Measurements from ENCODE around the gene ATRAID.
"Not testable (repeated sequence)": the region's sequence is repeated elsewhere in the genome, so short reads cannot be mapped to it uniquely, and the experiment has no call there.

Gene ATRAID, protein sequence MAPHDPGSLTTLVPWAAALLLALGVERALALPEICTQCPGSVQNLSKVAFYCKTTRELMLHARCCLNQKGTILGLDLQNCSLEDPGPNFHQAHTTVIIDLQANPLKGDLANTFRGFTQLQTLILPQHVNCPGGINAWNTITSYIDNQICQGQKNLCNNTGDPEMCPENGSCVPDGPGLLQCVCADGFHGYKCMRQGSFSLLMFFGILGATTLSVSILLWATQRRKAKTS

DNA sequence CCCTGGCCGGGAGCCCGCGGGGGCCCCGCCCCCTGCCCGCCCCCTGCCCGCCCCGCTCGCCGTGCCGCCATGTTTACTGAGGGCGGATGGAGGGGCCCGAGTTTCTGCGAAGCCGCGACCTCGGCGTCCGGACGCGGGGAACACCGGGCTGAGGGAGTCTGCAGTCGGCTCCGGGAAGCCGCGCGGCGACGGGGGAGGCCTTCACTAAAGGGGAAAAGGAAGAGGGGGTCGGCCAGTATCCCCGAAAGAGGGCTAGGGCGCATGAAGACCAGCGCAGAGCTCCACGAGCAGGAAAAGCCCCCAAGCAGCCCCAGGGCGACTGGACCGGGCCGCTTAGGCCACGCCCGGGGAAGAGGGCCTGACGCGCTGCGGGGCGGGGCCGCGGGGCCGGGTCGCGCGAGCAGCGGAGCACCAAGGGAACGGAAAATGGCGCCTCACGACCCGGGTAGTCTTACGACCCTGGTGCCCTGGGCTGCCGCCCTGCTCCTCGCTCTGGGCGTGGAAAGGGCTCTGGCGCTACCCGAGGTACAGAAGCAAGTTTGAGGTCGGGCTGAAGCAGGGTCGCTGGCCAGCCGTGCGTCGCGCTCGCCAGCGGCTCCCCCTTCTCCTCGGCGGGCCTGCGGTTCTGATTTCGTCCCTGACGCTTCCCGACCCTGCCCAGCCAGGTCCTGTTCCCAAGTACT lies at the start of gene ATRAID, which contains the start of gene SLC5A6:
TSS of gene ATRAID (plus strand) at position 99 of the 683 bp plus-strand sequence. CDS start at position 427, 328 bp downstream.
TSS of gene SLC5A6 (minus strand) at position 326 of the 683 bp plus-strand sequence. CDS start 4,618 bp downstream, outside the sequence.
- peak; percentile 83 to 95 for DNase-seq

DNA sequence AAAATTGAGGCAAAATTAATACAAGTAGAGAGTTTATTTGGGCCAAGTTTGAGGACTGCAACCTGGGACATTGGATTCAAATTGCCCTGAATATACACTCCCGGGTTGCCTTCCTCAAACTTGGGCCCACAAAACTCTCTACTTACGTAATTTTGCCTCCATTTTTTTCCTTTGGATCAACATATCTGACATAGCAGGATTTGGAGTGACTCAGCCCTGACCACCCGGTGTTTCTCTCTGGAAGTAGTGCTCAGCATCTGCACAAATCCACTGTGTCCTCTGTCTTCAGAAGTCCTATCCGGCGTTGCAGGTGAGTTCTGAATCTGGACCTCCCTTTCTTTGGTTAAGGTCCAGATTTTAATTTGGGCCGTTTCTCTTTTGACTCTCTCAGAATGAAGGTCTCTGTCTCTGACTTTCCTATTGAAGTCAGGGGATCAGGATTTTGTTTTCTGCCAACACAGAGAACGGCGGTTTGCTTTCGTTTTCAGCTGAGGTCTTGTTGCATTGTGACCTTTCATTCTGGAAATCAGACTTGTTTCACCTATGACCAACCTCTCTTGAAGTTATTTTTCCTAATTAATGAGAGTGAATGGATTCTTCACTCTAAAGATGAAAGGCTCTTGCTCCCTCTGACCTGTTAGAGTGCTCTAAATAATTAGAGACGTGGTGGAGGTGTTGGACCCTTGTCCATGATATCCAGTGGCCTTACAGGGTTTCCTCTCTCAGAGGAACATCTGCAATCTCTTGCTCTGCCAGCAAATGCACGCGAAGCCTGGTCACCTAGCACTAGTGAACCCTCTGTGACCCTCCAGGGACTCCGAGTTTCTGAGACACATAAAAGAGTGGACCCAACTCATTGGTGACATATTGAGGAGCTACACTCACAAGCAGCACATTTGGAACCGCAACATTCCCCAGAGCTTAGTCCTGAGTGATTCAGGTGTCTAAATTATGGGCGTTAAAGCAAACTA lies 49.4 kb upstream of the ATRAID start:
- no peak for DNase-seq

DNA sequence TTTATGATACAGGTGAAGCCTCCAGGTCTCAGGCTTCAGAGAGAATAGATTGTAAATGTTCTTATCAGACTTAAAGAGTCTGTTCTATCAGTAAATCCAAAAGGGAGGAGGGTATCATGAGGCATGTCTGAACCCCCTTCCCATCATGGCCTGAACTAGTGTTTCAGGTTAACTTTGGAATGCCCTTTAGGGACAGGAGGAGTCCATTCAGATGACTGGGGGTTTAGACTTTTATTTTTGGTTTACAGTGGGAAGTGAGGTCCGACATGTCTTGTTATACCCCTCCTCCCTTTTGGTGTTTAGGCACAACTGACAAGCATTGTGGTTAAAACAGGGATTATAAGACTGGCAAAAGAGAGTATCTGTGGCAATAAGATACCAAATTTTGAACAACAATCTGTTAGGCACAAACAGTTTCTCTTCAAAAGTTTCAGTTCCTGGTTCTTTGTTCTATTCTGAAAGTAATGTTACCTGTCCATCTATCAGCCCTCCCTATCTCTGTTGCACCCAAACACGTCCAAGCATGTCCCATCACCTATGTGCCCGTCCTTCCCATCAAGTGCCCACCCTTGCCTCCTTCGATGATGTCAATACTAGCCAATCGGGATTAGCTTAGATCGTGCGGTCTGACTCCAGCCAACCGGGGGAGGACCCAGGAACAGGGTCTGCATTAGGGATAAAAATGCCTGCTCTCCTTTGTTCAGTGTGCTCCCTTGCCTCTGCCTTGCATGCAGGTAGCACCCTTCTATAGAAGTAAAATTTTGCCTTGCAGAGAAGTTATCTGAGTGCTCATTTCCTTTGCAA lies 46.7 kb upstream of the ATRAID start:
- no peak for DNase-seq

DNA sequence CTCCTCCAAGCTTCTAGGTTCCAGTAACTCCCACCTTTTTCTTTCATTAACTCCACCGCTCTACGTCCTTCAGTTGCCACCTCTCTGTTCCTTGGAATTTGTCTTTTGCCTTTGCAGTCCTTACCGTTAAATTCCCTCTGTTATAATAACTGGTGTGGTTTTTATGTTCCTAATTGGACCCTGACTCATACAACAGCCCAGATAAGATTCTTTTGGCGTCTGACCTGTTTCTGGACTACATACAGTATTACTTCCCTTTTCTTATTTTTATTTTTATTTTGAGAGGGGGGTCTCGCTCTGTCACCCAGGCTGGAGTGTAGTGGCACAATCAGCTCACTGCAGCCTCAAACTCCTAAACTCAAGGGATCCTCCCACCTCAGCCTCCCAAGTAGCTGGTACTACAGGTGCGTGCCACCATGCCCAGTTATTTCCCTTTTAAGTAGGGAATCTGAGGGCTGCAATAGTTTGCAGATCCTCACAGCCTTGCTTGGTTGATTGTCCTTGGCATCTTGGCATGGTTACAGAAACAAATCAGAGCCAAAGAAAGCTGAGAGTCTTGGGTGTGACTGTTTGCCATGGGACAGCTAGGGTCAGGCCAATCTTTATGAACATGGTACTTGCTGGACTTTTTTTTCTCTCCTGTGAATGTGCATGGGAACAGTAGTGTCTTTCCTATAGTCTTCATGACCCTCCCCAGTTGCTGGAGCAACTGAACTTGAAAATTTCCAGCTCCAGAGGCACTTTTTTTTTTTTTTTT lies 41.1 kb upstream of the ATRAID start:
- DNase-seq = no peak

DNA sequence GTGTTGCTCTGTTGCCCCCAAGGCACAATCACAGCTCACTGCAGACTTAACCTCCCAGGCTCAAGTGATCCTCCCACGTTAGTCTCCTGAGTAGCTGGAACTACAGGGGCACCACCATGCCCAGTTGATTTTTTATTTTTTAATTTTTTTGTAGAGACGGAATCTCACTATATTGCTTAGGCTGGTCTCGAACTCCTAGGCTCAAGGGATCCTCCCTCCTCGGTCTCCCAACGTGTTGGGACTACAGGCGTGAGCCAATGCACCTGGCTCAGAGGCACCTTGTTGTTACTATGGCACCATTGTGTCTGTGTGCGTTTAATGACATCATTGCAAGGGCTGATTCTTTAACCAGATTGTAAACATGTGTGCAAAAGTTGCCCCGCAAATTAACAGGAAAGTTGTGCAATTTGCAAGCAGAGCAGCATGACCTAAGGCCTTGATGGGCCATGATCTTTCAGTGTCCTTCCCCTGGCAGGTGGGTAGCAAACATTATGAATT lies 40.4 kb upstream of the ATRAID start:
- DNase-seq = no peak

DNA sequence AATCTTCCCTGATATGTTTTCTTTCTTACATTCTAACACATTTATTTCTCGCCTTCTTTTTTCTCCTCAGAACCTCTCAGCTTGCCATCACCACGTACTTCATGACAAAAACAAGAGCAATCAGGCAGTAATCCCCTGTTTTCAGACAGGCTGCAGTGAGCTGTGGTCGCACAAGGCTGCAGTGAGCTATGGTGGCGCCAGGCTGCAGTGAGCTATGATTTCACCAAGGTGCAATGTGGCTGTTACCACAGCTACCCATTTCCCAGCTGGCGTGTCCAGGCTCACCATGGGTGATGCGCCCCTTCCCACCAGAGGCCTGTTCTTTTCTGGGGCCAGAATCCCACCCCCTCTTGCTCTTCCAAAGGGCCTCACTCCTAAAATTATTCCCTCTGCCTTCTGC lies 37.2 kb upstream of the ATRAID start:
- DNase-seq = no peak

DNA sequence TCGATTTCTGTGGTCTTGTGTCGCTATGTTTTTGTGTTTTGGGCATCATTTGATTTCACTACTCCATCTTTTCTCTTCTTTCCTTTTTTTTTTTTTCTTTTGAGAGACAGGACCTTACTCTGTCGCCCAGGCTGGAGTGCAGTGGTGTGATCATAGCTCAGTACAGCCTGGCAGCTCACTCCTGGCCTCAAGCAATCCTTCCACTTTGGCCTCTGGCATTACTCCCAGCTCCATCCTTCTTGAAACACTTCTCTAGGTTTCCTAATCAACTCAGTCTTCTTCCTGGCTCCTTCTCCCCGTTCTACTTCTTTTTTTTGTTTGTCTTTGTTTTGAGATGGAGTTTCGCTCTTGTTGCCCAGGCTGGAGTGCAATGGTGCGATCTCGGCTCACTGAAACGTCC lies 36.5 kb upstream of the ATRAID start:
- no peak for DNase-seq

DNA sequence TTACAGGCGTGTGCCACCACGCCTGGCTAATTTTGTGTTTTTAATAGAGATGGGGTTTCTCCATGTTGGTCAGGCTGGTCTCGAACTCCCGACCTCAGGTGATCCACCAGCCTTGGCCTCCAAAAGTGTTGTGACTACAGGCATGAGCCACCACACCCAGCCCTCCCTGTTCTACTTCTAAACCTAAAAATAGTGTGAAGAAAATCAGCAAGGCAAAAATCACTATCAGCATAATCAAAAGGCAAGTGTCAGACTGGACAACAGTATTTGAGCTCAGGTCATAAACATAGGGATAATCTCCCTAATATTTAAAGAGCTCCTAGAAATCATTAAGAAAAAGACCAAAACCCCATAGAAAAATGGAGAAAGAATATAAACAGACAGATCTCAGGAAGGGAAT lies 36.1 kb upstream of the ATRAID start:
- not testable (repeated sequence) for DNase-seq

DNA sequence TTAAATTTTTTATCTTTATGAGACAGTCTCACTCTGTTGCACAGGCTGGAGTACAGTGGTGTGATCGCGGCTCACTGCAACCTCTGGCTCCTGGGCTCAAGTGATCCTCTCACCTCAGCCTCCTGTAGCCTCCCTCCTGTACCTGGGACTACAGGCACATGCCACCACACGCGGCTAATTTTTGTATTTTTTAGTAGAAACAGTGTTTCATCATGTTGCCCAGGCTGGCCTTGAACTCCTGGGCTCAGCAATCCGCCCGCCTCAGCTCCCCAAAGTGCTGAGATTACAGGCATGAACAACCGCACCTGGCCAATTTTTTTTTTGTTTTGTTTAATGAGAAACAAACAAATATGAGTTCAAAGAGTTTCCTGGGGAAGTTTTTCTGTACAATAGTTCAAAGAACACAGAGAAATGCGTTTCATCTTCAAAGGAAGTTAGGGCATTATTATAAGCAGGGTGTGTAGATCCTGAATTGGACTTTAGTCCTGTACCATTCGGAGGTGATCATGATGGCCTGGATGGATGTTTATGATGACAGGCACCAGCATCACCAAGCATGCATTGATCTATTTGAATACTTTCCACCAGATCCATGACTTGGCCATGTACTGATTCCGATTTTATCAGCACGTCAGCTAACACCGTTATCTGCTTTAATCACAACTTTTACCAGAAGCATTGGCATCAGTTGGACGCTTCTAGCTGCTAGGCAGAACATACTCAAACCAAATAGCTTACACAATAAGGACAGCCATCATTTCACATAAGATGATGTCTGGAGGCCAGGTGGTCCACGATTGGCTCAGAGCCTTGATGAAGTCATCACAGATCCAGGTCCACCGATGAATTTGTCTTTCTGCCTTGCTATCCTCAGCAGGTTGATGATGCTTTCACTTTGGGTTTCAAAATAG lies 34.1 kb upstream of the ATRAID start:
- DNase-seq = no peak

DNA sequence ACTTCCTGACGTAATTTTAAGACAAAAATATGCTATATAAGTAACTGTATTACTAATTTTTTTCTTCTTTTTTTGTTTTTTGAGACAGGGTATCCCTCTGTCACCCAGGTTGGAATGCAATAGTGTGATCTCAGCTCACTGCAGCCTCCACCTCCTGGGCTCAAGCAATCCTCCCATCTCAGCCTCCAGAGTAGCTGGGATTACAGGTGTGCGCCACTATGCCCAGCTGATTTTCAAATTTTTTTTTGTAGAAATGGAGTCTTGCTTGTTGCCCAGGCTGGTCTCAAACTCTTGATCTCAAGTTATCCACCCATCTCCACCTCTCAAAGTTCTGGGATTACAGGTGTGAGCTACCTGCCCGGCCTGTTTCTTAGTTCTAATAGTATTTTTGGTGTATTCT lies 33.4 kb upstream of the ATRAID start:
- no peak for DNase-seq

DNA sequence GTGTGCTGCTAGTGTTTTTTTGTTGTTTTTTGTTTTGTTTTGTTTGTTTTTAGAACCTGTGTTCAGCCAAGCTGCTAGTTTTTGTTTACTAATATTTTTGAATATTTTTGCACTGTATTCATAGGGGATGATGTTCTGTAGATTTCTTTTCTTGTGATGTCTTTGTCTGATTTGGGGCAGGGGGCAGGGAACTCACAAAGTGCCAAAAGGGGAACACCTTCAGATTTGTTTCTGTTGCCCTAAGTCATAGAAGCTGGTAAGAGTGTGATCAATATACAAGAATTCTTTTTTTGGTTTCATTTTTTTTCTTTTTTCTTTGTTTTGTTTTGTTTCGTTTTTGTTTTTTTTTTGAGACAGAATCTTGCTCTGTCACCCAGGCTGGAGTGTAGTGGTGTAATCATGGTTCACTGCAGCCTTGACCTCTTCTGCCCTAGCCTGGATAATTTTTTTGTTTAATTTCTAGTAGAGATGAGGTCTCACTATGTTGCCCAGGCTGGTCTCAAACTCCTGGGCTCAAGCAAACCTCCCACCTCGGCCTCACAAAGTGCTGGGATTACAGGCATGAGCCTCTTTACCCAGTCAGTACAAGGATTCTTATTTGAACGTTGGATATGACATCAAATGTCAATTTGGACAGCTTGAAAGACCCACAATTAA lies 32.4 kb upstream of the ATRAID start:
- no peak for DNase-seq

DNA sequence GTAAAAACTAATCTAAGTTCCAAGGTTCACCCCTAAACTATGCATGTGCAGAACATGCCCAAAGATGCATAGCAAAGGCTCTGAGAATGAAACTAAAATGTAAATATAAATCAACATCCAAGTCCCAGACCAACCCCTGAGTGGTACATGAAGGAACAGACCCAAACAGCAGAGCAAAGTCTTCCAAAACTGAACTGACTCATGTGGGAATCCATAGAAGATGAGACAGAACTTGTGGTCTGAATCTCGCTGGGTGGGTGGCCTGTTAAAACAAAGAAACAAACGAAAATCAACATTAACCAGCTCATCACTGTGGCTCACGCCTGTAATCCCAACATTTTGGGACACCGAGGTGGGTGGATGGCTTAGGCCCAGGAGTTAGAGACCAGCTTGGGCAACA lies 29.5 kb upstream of the ATRAID start:
- no peak for DNase-seq

DNA sequence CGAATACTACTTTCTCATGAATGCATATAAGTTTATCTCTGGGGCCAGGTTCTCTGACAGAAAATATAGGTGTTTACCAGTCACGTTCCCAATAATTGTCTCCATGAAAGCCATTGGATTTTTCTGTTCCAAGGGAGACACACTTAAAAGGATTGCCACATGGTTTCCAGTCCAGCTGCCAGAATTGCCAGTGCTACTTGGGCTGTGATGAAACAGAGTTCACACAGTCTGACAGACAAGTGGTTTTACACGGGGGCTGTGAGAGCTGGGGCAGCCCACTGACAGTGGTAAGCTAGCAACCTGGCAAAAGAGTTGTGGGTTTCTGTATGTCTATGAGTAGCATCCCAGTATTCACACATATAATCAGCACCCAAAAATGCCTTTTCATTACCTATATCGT lies 27.7 kb upstream of the ATRAID start:
- DNase-seq = no peak

DNA sequence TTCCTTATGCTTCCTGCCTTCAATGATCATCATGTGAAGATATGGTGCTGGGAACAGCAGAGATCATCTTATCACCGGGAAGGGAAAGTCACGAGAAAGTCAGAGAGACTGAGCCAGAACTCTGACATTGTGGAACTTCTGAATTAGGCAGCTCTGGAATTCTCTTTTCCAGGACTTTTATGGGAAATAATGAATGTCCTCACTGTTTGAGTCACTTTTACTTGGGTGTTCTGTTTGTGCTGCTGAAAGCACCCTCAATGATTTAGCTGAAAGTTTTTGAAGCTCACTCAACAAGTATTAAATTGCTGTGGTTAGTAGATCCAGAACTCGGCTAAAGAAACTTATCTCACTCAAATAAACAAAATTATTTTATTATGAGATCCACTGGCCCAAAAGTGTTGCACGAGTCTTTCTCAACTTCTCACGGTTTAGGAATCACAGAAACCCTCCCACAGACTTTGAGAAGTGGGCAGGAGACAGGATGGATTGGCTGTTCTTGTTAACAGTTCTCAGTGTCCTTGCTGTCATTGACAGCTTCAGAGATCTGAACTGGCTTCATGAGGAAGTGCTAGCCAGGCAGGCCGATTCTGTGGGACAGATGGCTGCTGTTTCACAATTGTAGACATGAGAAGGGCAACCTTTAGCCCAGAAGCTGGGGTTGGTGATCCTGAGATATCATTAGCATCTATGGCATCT lies 26.4 kb upstream of the ATRAID start:
- DNase-seq = no peak

DNA sequence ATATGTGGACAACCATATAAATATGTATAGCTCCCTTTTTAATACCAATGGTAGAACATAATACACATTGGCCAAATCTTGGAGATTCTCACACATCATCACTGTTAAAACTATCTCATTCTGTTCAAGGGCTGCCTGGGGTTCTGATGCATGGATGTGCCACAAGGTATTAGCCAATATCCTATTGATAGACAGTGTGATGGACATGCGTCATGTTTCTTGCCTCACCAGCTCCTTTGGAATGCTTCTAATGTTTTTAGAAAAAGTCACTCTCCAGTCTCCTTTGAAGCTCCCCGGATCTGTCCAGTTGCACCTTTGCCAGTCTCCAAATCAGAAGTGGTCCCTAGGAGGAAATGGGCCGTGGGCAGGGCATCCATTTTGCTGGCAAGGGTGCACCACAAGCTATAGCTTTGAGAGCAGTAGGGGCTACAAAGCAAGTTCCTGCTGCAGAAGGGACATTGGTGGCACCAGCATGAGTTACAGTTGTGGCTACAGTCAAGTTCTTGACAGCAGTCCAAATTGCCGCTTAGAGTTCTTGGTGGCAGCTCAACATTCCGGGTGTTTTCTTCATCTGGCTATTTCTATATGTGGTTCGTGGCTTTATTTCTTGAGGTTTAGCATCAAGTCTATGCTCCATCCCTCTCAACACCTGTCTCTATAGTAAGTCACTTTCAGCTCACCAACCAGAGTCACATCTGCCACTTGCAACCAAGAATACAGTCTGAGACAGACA lies 25.1 kb upstream of the ATRAID start:
- no peak for DNase-seq

DNA sequence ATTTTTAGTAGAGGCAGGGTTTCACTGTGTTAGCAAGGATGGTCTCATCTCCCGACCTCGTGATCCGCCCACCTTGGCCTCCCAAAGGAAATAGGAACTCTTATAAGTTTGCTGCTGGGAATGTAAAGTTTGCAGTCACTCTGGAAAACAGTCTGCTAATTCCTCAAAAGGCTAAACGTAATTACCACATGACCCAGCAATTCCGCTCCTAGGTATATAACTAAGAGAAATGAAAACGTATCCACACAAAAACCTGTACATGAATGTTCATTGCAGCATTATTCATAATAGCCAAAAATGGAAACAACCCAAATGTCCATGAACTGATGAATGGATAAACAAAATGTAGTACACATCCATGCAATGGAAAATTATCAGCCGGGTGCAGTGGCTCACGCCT lies 21.9 kb upstream of the ATRAID start:
- no peak for DNase-seq

DNA sequence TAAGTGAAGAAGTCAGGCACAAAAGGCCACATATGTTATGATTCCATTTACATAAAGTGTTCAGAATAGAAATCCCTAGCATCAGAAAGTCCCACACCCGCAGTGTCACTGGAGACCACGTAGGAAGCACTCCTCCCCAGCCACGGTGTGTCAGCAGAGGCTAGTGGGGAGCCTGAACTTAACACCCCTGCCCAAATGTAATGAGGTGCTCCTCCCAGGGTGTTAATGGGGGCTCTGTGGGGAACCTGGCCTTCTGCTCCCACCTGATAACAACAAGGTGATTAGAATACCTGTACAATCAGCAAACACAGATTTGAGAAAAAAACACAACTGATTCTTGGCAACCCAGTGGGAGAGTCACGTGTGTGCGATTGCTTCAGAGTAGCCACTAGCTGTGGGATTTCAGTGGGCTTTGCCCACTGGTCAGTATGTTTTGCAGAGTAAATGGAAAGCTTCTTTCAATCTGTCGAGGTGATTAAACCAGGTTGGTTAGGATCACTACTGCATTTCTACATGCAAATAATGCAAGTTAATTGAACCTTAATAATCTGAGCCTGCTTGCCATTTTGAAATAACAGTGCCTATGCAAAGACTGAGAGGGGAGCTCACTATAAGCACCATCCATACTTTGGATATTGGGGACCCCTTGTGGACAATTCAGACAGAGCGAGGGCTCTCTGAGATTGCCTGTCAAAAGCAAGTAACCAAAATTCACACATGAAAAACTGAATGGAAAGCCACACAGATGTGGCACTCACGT lies 20.6 kb upstream of the ATRAID start:
- peak; percentile 24 to 58 for DNase-seq

Measured in NCI-H526 (cell line).